Measurements from ENCODE around the gene ANTXR1.
A peak's percentile ranks its signal among the peaks of the same experiment; 100 is the strongest.
"Not testable (repeated sequence)": the region's sequence is repeated elsewhere in the genome, so short reads cannot be mapped to it uniquely, and the experiment has no call there.

Gene ANTXR1

DNA sequence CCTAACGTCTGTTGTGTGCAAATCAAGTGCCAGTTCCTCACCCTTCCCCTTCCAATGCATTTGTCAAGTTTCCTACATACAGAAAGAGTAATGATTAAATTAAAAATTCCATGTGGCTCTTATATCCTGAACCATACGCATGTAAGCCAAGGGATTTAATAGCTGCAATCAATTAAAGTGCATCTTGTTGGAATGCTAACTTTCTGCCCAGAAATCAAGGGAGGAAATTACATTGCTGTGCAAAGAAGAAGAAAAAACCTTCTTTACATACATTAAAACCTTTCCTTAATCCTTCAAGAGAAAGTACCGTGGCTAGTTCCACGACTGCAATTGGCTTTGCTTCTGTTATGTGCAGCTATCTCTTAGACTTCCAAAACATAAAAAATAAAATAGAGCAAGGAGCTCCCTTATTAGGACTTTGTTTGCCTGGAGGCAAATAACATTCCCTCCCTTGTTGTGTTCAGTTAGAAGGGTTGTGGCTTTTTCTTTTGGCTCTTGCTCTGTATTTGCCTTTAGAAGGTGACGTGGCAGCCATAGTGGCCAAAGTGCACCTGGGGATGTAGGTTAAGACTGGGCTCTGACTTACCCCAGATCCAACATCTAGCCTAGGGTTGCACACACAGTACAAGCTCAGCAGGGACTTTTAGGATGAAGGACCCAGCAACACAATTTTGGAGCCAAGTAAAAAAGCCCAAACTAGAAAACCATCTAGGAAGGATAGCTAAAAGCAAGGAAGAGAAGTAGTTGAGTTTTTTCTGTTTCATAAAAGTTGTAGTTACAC, 158.3 kb downstream of the ANTXR1 start:
- Histone ChIP-seq H3K27ac (peak overlapping the region; percentile 90 to 96), H3K9me3 (no peaks in the 10 kb centered on the region), H3K4me1 (peaks cover 0 to 100% (median 85%) of the 10 kb centered on the region in 4 donors), H3K4me3 (no peak overlapping the region), H3K27me3 (no peaks in the 10 kb centered on the region), H3K36me3 (no peaks in the 10 kb centered on the region)
- TF ChIP-seq, protein P1, sequence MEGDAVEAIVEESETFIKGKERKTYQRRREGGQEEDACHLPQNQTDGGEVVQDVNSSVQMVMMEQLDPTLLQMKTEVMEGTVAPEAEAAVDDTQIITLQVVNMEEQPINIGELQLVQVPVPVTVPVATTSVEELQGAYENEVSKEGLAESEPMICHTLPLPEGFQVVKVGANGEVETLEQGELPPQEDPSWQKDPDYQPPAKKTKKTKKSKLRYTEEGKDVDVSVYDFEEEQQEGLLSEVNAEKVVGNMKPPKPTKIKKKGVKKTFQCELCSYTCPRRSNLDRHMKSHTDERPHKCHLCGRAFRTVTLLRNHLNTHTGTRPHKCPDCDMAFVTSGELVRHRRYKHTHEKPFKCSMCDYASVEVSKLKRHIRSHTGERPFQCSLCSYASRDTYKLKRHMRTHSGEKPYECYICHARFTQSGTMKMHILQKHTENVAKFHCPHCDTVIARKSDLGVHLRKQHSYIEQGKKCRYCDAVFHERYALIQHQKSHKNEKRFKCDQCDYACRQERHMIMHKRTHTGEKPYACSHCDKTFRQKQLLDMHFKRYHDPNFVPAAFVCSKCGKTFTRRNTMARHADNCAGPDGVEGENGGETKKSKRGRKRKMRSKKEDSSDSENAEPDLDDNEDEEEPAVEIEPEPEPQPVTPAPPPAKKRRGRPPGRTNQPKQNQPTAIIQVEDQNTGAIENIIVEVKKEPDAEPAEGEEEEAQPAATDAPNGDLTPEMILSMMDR (IDR thresholded peaks at IDR 0.05) = no peak
- no peak for DNase-seq
- intact Hi-C loops (cut with DNase I; ENCODE audit: low total_unique reads) = no loop called here

DNA sequence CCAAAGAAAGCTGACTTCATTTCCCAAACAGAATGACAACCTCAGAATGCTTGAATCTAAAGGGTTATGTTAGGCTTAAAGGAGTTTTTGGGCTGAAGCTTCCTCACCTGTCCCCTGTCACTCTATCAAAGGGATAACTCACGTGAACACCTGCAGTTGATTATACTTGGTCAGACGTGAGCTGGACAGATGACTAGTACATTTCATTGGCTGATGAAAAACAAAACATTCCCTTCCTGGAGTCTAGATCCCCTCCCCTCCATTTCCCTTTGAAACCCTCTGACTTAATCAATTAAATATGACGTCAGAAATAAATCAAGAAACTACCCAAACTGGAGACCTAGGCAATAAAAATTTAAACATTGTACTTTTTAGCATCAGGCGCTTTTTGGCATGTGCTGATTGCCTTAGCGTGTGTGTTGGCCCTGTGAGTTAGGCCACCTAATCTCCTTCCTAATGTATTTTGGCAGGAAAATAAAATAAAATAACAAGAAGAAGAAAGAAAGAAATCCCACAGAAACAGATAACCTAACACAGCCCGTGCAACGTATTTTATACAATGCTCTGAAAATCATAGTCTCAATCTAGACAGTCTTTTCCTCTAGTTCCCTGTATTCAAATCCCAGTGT, 159.0 kb downstream of the ANTXR1 start:
- TF ChIP-seq, protein P1 (IDR thresholded peaks at IDR 0.05) = no peak
- H3K27ac ChIP-seq = peak overlapping the region; percentile 90 to 96
- DNase-seq = no peak
- H3K27me3 ChIP-seq = no peaks in the 10 kb centered on the region
- intact Hi-C loops (cut with DNase I; ENCODE audit: low total_unique reads) = no loop called here
- no peaks in the 10 kb centered on the region for H3K36me3 ChIP-seq
- no peaks in the 10 kb centered on the region for H3K9me3 ChIP-seq
- H3K4me1 ChIP-seq = peaks cover 4 to 100% (median 85%) of the 10 kb centered on the region in 4 donors
- H3K4me3 ChIP-seq = no peak overlapping the region

DNA sequence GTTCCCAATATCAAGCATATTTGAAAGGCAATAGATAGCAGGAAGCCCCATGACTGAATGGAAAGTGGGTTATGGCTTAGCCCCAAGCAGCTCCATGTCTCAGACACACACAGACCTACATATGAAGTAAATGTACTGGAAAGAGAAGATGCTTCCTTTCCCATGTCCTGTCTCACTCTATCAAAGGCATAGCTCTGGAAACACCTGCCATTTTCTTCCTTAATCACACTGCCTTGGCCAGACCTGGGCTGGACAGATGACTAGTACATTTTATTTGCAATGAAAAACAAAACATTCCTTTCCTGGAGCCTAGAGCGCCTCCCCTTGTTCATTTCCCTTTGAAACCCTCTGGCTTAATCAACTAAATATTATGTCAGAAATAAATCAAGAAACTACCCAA, 160.7 kb downstream of the ANTXR1 start:
- Histone ChIP-seq H3K9me3 (no peaks in the 10 kb centered on the region), H3K4me1 (peaks cover 14 to 98% (median 80%) of the 10 kb centered on the region in 4 donors), H3K36me3 (no peaks in the 10 kb centered on the region), H3K4me3 (no peak overlapping the region), H3K27ac (peak overlapping the region; percentile 90 to 96), H3K27me3 (no peaks in the 10 kb centered on the region)
- DNase-seq = no peak
- TF ChIP-seq, protein P1 (IDR thresholded peaks at IDR 0.05) = no peak
- intact Hi-C loops (cut with DNase I; ENCODE audit: low total_unique reads) = no loop called here

DNA sequence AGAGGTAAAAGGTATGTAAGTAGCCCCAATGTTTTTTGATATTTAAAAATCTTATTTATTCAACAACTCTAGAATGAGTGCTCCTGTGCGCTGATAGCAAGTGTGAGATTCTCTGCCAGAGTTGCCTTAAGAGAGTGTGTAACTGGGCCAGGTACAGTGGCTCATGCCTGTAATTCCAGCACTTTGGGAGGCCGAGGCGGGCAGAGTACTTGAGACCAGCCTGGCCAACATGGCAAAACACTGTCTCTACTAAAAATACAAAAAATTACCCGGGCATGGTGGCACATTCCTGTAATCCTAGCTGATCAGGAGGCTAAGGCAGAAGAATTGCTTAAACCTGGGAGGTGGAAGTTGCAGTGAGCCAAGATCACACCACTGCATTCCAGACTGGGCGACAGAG, 161.2 kb downstream of the ANTXR1 start:
- peaks cover 14 to 98% (median 75%) of the 10 kb centered on the region in 4 donors for H3K4me1 ChIP-seq
- H3K9me3 ChIP-seq; H3K36me3 ChIP-seq; H3K27me3 ChIP-seq; intact Hi-C loops (cut with DNase I; ENCODE audit: low total_unique reads); H3K4me3 ChIP-seq; DNase-seq: not testable (repeated sequence)
- peak overlapping the region; percentile 90 to 96 for H3K27ac ChIP-seq

DNA sequence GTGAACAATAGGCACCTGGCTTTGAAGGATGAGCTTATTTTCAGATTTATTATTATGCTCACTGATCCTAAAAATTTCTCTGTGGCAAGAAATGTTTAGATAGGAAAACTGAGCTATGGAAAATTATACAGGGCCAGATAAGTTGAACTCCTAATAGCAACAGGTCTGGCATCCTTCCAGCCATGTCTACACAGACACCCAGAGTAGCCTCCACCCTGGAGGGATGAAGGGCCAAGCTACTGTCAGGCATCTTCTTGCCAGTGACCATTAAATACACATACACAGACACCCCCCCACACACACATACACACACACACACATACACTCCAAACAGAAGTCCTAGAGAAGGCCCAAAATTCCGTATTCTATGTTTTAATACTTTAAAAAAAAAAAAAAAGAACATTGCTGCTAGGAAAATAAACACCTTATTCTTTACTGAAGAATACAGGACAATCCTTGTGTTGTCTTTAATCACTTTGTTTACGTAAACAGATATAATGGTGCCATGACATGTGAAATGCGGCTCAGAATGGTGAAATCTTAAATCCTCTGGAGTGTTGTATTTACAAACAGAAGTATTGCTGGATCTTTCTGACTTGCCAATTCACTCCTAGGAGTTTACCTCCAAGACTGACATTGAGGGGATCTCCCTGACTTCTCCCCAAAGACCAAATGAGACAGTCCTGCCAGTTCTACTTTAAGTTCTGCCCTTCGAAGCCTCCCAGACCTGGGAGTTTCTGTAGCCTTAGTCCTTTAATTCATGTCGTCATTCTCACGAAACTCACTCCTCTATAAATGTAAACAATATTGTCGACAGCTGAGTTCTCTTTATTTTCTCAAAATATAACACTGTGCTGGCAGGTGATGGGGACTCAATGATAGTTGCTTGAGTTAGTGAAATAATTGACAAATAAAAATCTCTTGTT, 163.1 kb downstream of the ANTXR1 start:
- DNase-seq = no peak
- H3K4me3 ChIP-seq = no peak overlapping the region
- H3K9me3 ChIP-seq = no peaks in the 10 kb centered on the region
- intact Hi-C loops (cut with DNase I; ENCODE audit: low total_unique reads) = no loop called here
- H3K4me1 ChIP-seq = peaks cover 14 to 98% (median 71%) of the 10 kb centered on the region in 4 donors
- no peaks in the 10 kb centered on the region for H3K27me3 ChIP-seq
- TF ChIP-seq, protein P1 (IDR thresholded peaks at IDR 0.05) = no peak
- no peaks in the 10 kb centered on the region for H3K36me3 ChIP-seq
- H3K27ac ChIP-seq = peak overlapping the region; percentile 90 to 96
